Aorta (tissue), 5 donors: ENCODE results near the gene TMEM191C. TPM values are rescaled to one million over a fixed set of nuclear protein-coding genes. Genes with fewer than 3 reads are reported as not detected.
"Not testable (repeated sequence)": the region's sequence is repeated elsewhere in the genome, so short reads cannot be mapped to it uniquely, and the experiment has no call there.

Experiments used
- ATAC-seq: fragments of 200-7000 bp; cut with Tn5 transposase; one replicate; pipeline ENCODE4 v1.9.1; 2022; ENCODE audit warnings: moderate library complexity; ENCODE audit not compliant: low FRiP score
- DNase-seq, 2 donors: peaks; one replicate each; pipeline ENCODE4 v3.0.0-alpha.2; 2020
- H3K27ac ChIP-seq, 2 donors: one replicate each; pipeline ENCODE4 v1.5.1; 2013; ENCODE audit warnings: low read length in 2 of 2, mild to moderate bottlenecking in 2 of 2, moderate library complexity in 2 of 2, control low read depth in 1 of 2, inconsistent platforms in 1 of 2, low read depth in 1 of 2
- H3K27me3 ChIP-seq, 2 donors: one replicate each; pipeline ENCODE4 v1.6.1; 2013; ENCODE audit warnings: control low read depth in 1 of 2, low read length in 1 of 2, mild to moderate bottlenecking in 1 of 2, moderate library complexity in 1 of 2; ENCODE audit not compliant: insufficient read depth in 2 of 2, control insufficient read depth in 1 of 2
- H3K36me3 ChIP-seq, 2 donors: one replicate each; pipeline ENCODE4 v1.6.1; 2013; ENCODE audit warnings: control low read depth in 1 of 2, low read length in 1 of 2, mild to moderate bottlenecking in 1 of 2; ENCODE audit not compliant: insufficient read depth in 2 of 2, control insufficient read depth in 1 of 2
- H3K4me1 ChIP-seq, 2 donors: one replicate each; pipeline ENCODE4 v1.6.1; 2013; ENCODE audit warnings: low read length in 2 of 2, control low read depth in 1 of 2, mild to moderate bottlenecking in 1 of 2, moderate library complexity in 1 of 2; ENCODE audit not compliant: insufficient read depth in 2 of 2, control insufficient read depth in 1 of 2
- H3K4me3 ChIP-seq, 2 donors: one replicate each; pipeline ENCODE4 v1.5.1; 2013; ENCODE audit warnings: low read length in 2 of 2, control low read depth in 1 of 2, mild to moderate bottlenecking in 1 of 2
- H3K9me3 ChIP-seq: one replicate; pipeline ENCODE4 v1.6.1; 2013; ENCODE audit warnings: mild to moderate bottlenecking, low read length; ENCODE audit not compliant: control insufficient read depth
- WGBS, 2 donors: extraction: QIAGEN DNeasy Blood & Tissue Kit; methylation state at CpG; one replicate each; pipeline ENCODE4 v1.1.7; 2013; 5-methylcytosine and 5-hydroxymethylcytosine counted together
- intact Hi-C, 2 donors: fragments of 100-400 bp; cut with DNase I; formaldehyde crosslinking; loops; one replicate each; pipeline versions ENCODE4 v1.14.2 to v1.15.0; 2022
- polyA plus RNA-seq, 2 donors: library from polyadenylated mRNA; stranded (reverse); fragments of 200-250 nt; gene quantifications; one replicate each; pipeline ENCODE4 v1.2.3, GENCODE V29; 2013
- total RNA-seq, 2 donors: library from RNA; stranded (reverse); fragmentation: NEBNext Ultra II Directional; extraction: Animal tissue kit (Norgen Biotek cat#: 25700); gene quantifications; one replicate each; pipeline ENCODE4 v1.2.1, GENCODE V29; 2021
- donor health status: healthy with polysubstance abuse.
- donor health status: Bipolar disorder and iron deficiency.
- donor health status: DM: no; HTN: no; CAD: no.
- donor health status: DM: no; HTN: no; CAD: no.
- donor health status: DM: yes; HTN: yes; CAD: no.

TMEM191C gene
- total and polyA plus RNA-seq, 4 donors = 0.50 to 2.9 (median 0.98) TPM

DNA sequence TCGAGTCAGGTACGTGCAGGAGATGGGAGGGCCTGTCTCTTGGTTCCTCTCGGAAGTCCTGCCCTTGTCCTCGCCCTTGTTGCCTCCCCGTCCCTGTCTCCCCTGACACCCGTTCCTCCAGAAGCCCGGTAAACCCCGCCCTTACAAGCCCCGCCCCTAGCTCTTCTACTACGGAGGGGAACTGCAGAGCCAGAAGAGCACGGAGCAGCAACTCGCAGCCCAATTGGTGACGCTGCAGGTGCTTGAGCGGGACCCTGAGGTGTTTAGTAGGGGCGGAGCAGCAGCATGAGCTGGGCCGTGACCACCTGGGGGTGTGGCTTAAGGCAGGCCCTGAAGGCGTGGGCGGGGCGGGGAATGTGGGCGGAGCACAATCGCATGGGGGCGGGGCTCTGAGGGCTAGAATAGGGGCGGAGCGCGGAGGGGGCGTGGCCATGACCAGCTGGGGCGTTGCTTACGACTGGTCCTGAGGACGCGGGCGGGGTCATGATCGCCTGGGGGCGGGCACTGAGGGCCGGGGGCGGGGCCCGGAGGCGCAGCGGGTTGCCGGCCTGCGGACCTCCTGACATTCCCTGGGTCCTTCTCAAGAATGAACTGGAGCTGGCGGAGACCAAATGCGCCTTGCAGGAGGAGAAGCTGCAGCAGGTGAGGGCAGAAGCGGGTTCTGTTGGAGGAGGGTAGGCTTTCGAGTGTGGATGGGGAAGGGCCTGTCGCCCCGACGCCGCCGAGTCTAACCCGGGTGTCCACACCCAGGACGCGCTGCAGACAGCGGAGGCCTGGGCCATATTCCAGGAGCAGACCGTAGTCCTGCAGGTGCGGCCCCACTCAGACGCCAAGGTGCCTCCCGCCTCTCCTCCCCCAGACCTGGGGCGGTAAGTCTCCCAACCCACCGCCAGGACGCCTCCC, 1.3 kb downstream of the TMEM191C start:
- H3K27ac ChIP-seq, H3K27me3 ChIP-seq, H3K9me3 ChIP-seq, intact Hi-C loops, H3K4me1 ChIP-seq, H3K36me3 ChIP-seq, H3K4me3 ChIP-seq: not testable (repeated sequence)
- WGBS, 2 donors = 0 to 2% methylated on average over 7 to 23 of the region's 60 CpGs
- peak; percentile 94 to 96 for DNase-seq
- peak; percentile 98 for ATAC-seq

DNA sequence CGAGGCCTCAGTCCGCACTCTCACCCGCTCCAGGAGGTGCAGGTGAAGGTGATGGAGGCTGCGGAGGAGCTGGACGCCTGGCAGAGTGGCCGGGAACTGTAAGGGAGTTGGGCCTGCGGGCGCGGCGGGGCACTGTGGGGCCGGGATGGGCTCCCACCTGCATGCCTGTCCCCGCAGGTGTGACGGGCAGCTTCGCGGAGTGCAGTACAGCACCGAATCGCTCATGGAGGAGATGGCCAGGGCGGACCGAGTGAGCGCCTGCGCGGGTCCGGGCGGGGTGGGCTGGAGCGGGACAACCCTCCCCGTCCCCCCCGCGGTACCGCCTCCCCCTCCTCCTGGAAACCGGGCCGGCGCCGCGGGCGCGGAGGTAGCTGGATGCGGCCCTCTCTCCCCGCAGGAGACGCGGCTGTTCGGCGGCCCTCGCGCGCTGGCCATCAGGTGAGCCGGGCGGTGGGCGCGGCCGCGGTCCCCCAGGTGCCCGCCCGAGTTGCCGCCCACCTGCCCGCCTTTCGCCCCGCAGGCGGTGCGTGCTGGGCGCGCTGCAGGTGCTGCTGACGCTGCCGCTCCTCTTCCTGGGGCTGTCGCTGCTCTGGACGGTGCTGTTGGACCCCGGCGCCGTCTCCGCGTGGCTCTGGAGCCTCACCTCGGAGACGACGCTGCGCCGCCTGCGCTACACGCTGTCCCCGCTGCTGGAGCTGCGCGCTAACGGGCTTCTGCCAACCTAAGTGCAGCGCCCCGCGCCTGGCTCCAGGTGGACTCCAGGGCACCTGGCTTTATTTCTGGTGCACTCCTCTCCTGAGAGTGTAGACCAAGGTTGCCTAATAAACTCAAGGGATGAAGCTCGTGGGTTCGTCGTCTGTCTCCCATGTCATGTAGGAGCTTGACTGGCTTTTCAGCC, 2.2 kb downstream of the TMEM191C start:
- H3K27ac ChIP-seq, H3K36me3 ChIP-seq, intact Hi-C loops, H3K9me3 ChIP-seq, H3K4me1 ChIP-seq, H3K27me3 ChIP-seq, H3K4me3 ChIP-seq: not testable (repeated sequence)
- DNase-seq = peak in 1 of 2 donors; percentile 51
- peak; percentile 24 for ATAC-seq
- WGBS, 2 donors = 28 to 44% methylated on average over 15 to 56 of the region's 87 CpGs

DNA sequence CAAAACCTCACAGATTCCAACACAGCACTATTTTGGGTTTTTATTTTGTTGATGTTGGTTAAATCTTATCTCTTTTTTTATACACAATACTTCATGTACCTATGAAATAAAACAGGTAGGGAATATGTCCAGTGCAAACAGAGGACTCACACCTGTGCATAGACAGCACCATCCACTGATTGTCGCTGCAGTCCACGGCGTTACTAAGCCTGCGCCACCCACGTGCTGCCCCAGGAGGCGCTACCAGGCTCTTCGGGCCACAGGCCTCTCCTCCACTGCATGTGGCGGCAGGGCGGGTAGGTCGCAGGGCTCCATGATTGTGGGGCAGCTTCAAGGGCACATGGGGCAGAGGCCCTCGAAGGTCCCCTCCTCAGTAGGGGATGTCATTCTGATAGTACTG, 5.8 kb downstream of the TMEM191C start:
- DNase-seq, H3K4me1 ChIP-seq, intact Hi-C loops, H3K27me3 ChIP-seq, H3K36me3 ChIP-seq, H3K4me3 ChIP-seq, ATAC-seq, H3K27ac ChIP-seq, H3K9me3 ChIP-seq: not testable (repeated sequence)
- no CpG with 5 or more reads among the region's 11 CpGs for WGBS, 2 donors

DNA sequence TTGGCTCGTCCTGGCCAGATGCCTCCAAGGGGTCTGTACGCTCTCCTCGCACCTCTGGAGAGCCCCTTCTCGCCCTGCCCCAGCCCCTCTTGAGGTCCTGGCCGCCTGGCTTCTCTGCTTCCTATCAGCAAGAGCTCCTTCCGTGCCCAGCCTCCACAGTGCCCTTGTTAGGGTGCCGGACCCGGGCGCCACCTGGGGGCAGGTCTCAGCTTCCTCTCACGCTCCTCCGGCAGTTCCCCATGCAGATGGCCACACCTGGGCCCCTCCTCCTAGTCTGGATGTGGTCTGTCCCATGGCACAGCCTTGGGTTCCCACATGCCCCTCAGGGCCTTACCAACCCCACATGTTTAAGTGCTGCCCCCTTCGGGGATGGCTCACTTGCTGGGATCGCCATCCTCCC, 6.5 kb downstream of the TMEM191C start:
- ATAC-seq, H3K9me3 ChIP-seq, DNase-seq, H3K36me3 ChIP-seq, H3K4me1 ChIP-seq, intact Hi-C loops, H3K4me3 ChIP-seq, H3K27ac ChIP-seq, H3K27me3 ChIP-seq: not testable (repeated sequence)
- WGBS, 2 donors = 100% methylated on average over 3 of the region's 13 CpGs; no CpG with 5 or more reads in 1 of the 2 donors

DNA sequence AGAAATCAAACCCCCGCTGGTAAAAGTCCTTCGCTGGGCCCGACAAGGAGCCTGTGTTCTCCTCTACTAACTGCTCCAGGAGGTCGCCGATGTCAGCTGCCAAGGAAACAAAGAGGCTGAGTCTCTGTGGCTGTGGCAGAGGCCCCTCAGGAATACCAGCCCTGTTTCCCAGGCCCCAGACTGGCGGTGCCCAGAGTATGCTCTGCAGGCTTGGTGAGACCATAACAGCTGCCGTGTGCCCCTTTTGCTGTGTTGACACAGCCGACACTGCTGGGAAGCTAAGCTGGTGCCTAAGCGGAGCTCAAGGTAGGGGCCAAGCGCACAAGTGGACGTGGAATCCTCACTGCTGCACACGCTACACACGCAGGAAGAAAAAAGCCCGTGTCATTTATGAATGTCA, 16.9 kb downstream of the TMEM191C start:
- DNase-seq, H3K36me3 ChIP-seq, H3K27ac ChIP-seq, H3K9me3 ChIP-seq, H3K4me3 ChIP-seq, H3K27me3 ChIP-seq, ATAC-seq, intact Hi-C loops, H3K4me1 ChIP-seq: not testable (repeated sequence)
- WGBS, 2 donors = 87 to 96% methylated on average over 4 to 12 of the region's 14 CpGs

DNA sequence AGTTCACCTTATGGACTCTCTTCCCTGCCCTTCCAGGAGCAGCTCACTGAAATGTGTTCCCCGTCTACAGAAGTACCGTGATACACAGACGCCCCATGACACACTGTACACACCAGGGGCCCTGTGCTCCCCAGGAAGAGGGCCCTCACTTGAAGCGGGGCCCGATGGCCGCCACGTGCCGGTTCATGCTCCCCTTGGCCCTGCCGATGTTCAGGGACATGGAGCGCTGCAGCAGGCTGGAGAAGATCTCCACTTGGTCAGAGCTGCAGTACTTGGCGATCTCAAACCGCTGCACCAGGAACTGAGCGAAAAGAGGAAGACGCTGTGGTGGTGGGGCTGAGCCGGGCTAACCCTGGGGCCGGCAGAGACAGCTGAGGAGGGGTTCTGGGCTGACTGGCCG, 20.5 kb downstream of the TMEM191C start:
- intact Hi-C loops, DNase-seq, ATAC-seq: not testable (repeated sequence)

DNA sequence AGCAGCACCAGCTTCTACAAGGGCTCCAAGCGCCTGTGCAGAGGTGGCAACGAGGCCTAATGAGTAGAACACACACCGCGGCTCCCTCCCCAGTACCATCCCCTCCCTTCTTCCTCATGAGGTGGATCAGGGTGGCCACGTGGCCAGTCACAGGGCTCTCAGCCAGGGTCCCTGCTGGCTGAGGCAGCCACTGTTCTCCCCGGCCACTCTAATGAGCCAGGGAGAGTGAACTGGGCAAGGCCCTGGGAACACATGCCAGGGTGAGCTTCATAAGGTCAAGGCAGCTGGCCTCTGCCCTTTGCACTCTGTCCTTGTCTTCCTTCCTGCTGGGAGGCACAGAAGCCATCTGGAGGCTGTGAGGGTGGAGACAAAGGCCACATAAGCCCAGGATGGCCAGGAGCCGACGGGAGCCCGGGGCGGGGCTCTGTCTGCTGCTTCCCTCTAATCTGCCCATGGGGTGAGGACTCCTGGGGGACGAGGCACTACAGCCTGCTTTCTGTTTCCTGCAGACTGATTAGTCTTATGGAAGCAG, 22.0 kb downstream of the TMEM191C start:
- H3K27ac ChIP-seq, H3K4me1 ChIP-seq, ATAC-seq, intact Hi-C loops, H3K9me3 ChIP-seq, H3K36me3 ChIP-seq, H3K4me3 ChIP-seq, H3K27me3 ChIP-seq, DNase-seq: not testable (repeated sequence)
- 70 to 100% methylated on average over 1 to 3 of the region's 11 CpGs for WGBS, 2 donors

More for the DNA sequence above, 20.5 kb downstream of the TMEM191C start:
- H3K27ac ChIP-seq, H3K9me3 ChIP-seq, H3K4me1 ChIP-seq, H3K4me3 ChIP-seq, H3K36me3 ChIP-seq, H3K27me3 ChIP-seq: not testable (repeated sequence)
- 95 to 97% methylated on average over 7 to 8 of the region's 17 CpGs for WGBS, 2 donors

DNA sequence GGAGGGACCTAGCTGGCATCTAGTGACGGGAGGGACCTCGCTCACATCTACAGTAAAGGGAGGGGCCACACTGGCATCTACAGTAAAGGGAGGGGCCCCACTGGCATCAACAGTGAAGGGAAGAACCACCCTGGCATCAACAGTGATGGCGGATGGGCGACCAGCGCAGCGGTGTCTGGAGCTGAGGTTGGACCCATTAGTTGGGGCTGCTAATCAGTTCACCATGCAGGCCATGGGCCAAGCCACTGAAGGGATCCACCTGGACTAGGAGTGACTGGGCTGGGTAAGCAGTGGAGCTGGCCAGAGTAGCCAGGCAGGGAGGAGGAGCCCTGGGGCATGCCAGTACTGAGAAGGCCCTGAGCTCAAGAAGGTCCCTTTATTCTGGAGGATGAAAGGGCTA, 23.4 kb downstream of the TMEM191C start:
- WGBS, 2 donors = 98 to 99% methylated on average over 4 of the region's 6 CpGs
- H3K36me3 ChIP-seq, DNase-seq, intact Hi-C loops, H3K4me3 ChIP-seq, H3K4me1 ChIP-seq, H3K27me3 ChIP-seq, H3K9me3 ChIP-seq, ATAC-seq, H3K27ac ChIP-seq: not testable (repeated sequence)
